HG03175 (cell line): Measurements from ENCODE around the gene CEP170B.
"Not testable (repeated sequence)": the region's sequence is repeated elsewhere in the genome, so short reads cannot be mapped to it uniquely, and the experiment has no call there.

ENCODE experiments used
- ATAC-seq: cut with Tn5 transposase; IDR thresholded peaks from one replicate; pipeline ENCODE4 v1.9.1; 2021; ENCODE audit warnings: mild to moderate bottlenecking, moderate library complexity; ENCODE audit not compliant: unreplicated experiment

The CEP170B gene

DNA sequence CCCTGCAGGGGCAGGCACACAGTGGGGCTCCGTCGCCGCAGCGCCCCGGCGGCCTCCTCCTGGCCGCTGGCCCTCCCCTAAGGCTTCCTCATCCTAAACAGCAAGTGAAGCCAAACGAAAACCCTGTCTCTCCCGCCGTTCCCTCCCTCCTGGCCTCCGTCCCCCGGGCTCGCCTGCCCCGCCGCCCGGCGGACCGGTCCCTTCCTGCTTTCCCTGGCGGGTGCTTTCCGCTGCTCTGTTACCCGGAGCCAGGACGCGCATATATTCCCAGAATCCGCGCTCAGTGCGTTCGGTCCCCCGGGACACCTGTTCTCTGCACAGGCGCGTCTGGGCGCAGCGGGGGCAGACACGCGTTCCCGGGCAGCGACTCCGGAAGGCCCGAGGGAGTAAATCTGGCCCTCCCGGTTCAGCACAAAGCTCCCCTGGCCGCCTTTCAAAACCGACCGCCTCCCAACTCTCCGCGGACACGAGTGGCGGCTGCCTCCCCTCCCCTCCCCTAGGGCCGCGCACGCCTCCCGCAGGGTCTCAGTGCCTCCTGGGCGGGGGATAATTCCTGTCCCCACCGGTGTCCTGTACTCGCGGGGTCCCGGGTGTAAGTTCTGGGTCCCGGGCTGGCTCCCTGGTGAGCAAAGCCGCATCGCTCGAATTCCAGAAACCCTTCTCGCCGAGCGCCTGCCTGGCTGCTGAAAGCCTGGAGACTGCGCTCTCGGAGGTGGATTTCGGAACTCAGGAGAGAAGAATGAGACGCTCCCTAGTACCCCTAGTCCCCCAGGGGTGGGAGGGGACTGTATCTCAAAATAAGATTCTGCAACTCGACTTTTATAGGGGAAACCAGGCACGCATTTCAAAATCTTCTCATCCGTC, 21.4 kb upstream of the CEP170B start:
- ATAC-seq, result no peak

DNA sequence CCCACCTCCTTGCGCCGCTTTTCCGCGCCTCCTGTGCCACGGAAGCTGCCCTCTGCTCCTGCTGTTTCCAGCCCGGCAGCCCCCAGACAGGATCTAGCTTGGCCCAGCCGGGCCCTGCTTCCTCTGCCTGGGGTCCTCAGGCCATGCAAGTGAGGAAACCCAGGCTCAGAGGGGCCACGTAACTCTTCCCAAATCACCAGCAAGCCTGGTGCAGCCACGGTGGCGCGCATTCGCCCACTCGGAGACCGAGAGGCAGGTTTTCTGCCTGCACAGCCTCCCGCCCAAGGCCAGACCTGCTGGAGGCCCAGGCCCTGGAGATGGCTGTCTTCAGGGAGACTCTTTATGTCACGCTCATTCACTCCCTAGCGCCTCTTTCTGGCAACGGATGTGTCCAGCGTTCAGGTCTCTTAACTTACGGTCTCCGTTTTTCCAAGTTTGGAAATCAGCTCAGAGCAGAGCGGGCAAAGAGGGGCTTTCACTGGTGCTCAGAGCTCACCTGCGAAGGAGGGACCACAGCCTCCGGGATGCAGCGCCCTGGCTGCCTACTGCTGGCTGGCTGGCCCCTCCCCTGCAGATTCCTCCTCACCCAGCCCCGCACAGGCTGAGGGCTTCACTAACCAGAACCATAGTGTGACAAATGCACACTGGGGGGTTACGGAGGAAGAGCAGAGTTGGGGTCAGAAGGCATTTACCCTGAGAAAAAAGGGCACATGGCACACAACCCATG, 20.6 kb upstream of the CEP170B start:
- ATAC-seq, result no peak

DNA sequence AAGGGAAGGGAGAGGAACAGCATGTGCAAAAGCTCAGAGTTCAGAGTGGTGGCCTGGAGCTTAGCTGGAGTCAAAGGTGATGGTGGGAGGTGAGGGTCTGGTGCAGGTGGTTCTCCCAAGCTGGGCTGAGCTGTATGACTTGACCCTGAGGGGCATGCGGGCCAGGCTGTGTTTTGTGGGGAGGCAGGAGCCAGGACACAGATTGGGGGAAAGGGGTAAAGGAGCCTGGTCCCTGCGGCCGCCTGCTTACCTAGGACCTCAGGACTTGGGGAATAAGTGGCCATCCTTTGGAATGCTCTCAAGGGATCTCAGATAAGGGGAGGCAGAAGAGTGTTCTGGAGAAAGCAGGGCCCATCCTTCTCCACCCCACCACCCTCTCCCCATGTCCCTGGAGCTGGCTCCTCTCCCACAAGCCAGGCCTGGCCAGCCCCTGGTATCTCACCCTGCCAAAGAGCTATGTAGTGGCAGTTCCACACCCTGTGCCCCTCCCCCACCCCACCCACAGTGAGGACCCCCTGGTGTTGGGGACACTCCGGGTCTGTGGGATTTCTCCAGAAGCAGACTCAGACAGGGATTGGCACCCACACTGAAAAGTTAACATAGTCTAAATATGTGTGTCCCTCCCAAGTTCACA, 19.9 kb upstream of the CEP170B start:
- no peak for ATAC-seq

DNA sequence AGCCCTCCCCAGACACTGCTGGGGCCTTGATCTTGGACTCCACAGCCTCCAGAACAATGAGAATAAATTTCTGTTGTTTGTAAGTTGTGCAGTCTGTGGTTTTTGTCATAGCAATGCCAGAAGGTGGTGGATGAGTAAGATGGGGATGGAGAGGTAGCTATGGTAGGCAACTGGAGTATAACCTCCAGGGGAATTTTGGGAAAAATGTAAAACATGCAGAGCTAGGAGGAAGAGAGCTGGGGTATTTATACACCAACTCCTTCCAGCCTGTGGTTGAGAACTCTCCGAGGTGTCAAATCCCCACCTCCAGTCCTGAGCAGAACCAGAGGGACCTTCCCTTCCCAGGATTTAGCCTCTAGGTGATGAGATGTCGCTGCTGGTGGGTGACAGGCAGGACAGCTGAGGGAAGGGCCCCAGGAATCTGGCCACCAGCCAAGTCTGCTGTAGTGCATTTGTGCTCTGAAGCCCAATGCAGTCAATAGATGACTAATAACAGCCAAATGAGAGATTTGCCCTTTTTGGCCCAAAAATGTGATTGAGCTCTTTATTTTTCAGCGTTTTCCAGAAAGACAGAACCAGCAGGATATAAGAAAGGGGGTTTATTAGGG, 19.1 kb upstream of the CEP170B start:
- ATAC-seq, result no peak

DNA sequence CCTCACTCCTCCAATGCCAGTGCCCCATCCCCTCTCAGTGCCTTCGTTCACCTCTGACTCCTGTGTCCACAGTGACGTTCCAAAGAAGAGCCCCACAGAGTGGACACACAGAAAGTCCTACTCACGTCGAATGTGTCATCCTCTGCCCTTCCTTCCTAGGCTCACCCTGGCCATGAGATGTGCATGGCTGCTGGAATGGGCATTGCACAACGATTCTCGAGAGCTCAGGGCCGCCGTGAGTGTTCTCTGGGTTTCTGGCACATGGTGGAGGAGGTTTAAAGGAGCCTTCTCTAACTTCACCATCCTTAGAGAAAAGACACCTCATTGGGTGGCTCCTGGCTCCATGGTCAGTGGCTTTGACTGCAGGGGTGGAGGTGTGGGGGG, 12.8 kb upstream of the CEP170B start:
- no peak for ATAC-seq

DNA sequence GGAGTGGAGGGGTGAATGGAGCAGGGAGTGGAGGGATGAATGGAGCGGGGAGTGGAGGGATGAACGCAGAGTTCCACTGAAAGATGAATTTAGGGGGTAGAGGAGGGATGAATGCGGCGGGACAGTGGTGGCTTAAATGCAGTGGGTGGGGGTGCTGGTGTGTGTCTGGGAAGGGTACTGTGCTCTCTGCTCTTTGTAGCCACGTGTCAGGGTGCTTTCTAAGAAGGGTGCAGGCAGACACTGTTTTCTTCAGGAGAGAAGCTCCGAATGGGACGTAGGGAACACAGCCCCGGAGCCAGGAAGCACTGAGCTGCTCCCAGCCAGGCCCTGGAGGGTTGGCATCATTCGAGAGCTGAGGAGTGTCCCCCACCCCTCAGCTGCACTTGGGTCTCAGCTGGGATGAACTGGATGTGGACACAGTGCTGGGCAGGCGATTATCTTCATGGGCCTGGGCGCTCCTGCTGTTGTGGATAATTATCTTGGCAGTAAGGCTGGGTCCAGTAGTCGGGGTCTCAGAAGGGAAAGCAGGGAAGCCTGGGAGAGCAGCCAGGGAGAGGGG, 9.5 kb upstream of the CEP170B start:
- ATAC-seq, result no peak

DNA sequence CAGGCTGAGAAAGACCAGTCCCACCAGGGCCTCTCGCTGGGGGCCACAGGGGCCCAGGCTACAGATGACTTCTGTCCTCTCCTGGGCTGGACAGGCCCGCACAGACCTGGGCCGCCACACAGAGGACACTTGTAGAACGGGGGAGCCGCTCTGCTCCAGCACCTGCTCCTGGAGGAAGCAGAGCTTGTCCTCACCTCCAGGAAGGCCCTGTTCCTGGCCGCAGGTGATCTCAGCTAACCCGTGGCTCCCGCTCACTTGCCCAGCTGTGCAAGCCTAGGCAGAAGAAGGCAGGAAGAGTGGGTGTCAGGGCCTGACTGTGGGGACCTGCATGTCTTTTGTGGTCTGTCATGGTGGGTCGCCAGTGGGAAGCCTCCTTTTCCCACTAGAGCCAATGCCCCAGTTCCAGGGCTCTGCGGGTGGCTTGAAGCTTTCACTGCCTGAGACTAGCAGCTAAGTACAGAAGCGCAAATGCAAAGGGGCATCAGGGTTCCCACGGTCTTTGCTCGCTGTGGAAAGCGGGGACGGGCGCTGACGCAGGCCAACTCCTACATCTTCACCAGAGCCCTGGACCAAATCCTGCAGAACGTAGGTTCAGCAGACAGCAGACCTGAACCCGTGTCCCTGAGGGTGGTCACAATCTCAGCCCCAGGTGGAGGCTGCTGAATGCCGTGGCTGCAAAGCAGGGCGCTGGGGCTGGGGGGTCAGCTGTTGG, 8.8 kb upstream of the CEP170B start:
- no peak for ATAC-seq

DNA sequence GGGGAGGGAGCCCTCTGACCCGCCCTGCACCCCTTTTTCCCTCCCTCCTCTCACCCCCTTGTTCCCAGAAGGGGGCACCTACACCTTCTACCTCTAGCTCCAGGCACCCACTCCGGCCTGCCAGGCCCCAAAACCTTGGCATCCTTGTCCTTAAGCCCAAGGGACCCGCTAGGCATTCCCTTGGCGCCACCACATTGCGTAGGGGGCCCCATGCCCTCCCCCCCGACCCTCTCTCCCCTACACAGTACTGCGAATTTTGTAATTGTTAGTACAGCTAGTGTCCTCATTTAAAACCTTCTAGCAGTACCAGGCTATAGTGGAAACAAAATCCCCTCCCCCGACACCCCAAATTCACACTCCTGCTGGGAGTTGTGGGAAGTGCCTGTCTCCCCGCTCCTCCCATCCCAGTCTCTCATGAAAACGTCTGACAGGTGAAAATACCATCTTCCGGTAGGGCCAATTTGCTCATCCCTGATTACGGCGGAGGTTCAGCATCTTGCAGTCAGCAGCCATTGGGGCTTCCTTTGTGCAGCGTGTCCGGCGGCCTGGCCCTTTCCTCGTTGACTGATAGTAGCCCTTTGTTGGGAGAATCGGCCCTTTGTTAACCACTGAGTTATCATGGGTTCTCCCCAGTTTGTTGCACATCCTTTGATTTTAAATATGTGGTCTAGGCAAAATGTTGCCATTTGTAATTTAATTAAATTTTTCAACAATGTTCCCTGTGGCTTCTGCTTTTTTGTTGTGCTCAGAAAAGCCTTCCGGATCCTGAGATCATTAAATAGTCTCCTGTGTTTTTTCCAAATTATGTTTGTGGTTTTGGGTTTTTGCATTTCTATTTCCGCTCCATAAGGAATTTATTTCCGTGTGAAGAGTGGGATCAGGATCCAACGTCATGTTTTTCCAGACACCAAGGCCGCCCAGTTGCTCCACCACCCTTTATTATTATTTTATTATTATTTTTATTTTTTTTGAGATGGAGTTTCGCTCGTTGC, 7.9 kb upstream of the CEP170B start:
- no peak for ATAC-seq

DNA sequence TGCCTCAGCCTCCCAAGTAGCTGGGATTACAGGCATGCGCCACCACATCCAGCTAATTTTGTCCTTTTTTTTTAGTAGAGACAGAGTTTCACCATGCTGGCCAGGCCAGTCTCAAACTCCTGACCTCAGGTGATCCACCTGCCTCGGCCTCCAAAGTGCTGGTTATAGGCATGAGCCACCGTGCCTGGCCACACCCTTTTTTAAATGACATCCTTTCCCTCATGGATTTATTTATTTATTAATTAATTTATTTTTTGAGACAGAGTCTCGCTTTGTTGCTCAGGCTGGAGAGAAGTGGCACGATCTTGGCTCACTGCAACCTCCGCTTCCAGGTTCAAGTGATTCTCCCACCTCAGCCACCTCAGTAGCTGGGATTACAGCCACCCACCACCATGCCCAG, 7.1 kb upstream of the CEP170B start:
- ATAC-seq, result not testable (repeated sequence)

DNA sequence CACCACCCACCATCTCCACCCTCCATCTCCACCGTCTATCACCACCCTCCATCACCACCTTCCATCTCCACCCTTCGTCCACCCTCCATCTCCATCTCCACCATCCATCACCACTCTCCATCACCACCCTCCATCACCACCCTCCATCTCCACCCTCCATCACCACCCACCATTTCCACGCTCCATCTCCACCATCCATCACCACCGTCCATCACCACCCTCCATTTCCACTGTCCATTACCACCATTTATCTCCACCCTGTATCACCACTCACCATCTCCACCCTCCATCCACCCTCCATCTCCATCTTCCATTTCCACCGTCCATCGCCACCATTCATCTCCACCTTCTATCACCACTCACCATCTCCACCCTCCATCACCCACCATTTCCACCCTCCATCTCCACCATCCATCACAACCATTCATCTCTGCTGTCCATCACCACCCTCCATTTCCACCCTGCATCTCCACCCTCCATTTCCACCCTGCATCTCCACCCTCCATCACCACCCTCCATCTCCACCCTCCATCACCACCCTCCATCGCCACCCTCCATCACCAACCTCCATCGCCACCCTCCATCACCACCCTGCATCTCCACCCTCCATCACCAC, 6.1 kb upstream of the CEP170B start:
- ATAC-seq, result no peak

DNA sequence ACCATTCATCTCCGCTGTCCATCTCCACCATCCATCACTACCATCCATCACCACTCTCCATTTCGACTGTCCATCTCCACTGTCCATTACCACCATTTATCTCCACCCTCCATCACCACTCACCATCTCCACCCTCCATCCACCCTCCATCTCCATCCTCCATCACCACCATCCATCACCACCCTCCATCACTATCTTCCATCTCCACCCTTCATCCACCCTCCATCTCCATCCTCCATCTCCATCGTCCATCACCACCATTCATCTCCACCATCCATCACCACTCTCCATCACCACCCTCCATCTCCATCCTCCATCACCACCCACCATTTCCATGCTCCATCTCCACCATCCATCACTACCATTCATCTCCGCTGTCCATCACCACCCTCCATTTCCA, 5.2 kb upstream of the CEP170B start:
- no peak for ATAC-seq

DNA sequence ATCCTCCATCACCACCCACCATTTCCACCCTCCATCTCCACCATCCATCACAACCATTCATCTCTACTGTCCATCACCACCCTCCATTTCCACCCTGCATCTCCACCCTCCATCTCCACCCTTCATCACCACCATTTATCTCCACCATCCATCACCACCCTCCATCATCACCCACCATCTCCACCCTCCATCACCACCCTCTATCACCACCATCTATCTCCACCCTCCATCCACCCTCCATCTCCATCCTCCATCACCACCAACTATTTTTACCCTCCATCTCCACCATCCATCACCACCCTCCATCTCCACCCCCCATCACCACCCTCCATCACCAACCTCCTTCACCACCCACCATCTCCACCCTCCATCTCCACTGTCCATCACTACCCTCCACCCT, 4.7 kb upstream of the CEP170B start:
- no peak for ATAC-seq

DNA sequence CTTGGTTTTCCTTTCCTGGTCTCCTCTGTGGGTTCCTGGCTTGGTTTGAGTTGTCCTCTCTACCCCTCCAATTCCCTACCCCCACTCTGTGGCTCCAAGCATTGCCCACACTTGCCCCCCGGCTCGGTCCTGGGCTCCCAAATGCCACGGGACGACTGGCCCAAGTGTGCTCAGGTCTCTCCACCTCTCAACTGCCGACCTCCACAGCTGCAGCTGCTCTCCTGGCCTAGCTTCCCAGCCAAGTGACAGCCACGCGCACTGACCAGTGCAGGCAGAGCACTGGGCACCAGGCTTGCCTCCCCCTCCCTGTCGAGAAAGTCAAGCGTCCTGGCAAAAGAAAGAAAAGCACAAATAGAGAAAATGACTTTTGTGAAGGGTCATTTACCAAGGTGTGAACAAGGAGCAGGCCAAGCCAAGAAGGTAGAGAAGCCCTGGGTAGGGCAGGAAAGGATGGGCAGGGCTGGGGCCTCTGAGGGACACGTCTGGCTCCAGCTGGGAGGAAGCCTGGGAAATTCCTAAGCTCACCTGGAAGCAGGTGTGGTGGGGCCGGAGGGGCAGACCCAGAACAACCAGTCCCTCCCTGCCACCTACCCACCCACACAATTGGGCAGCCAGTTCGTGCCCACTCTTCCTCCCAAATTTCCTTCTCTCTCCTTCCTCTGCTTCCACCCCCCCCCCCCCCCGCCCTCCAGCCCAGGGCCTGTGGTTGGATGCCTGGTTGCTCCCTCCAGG, 1.8 kb upstream of the CEP170B start:
- no peak for ATAC-seq

DNA sequence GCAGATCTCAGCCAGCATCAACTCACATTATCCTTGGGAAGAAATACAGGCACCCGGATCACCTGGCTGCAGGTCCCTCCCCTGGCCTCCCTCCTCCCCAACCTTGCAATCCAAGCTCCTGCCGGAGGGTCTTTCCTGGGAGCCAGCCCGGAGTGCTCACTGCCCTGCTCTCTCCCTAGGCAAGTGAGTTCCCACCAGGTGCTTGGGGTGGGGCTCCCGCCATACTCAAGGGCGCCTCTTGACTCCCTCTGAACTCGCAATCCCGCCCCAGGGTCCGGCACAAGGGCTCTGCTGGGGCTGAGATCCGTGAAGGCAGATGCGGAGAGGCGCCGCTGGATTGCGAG, 1.2 kb upstream of the CEP170B start:
- no peak for ATAC-seq

DNA sequence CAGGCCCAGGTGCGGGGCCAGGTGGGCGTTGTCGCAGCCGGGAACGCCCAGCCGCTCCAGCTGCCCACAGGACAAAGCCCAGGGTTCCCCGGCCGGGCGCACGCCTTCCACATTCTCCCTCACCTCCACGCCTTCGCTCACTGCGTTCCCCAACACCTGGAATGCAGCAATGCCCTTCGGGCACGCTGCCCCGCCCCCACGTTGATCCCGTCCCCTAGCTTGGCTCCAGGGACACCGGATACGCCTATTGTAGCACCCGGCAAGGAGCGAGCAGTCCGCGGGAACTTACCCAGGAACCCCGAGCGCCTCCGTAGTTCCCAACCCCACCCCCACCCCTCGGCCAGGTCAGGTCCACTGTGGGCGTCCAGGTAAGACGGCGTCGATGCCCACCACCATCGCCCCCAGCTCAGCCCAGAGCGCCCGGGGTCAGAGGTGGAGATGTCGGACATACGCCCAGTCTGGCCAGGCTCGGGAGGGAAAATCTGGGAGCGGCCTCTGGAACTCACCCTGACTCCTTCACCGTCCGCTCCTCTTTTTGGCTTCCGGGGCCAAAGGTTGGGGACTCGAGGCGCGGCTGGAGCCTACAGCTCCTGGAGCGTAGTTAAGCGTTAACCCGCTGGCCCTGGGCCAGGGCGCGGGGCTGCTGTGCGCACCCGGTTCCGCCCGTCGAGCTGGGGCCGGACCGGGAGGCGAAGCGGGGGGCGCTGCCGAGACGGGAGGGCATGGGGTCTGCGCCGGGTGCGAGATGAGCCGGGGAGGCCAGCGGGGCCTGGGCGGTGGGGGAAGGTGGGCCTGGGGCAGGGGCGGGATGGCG, 594 bp upstream of the CEP170B start:
- ATAC-seq, result no peak

DNA sequence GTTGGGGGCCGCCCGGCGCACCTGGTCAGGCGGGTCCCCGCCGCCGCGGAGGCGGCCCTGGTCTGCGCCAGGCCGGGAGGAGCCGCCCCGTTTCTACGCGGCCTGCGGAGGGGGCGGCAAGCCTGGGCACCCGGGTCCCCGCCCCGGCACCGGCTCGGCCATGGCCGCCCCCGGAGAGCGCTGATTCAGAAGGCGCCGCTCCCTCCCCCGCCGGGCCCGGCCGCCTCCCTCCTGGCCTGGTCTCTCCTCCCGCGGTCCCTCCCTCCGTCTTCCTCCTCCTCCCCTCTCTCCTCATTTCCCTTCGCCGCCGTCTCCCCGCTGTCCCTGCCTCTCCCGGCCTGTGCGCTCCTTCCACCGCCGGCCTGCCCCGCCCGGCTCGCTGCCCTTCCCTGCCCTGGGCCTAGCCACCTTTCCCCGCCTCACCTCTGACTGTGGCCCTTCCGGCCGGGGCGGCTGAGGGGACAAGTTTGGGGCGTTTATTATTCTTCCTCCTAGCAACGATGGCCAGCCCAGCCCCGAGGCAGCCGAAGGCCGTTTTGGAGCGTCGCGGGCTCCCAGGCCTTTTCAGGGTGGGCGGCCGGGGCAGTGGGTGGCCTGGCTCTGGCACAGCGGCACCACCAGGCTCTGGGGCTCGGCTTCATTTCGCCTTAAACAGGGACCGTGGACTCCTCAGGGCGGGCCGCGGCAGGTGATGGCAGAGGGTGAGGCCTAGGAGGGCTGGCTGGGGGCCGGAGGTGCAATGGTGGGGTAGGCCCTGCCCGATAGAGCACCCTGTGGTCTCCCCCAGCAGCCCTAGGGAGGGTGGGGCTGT, 768 bp downstream of the CEP170B start:
- no peak for ATAC-seq
